OCI-LY7 (cell line): Measurements from ENCODE around the gene ANKRD9. TPM values are rescaled to one million over a fixed set of nuclear protein-coding genes. Genes with fewer than 3 reads are reported as not detected.

Experiments used
- BruUV-seq: library from RNA; stranded (reverse); fragments of 400-500 nt; replicated peaks from 2 replicates; lab custom pipeline; 2021; lab: Mats Ljungman, UMichigan
- CTCF ChIA-PET: fragments of 300-600 bp; sonication (Branson Sonifier 250); formaldehyde crosslinking; loops from one replicate; lab custom pipeline; 2022; ENCODE audit warnings: antibody characterized with exemption; ENCODE audit not compliant: unreplicated experiment; lab: Charles Lee
- POLR2A ChIA-PET: fragments of 300-600 bp; sonication (Branson Sonifier 250); formaldehyde crosslinking; loops from one replicate; lab custom pipeline; 2022; ENCODE audit warnings: antibody characterized with exemption; lab: Charles Lee
- DNase-seq: peaks from one replicate; pipeline ENCODE4 v3.0.0-alpha.2; 2015; ENCODE audit warnings: low spot score
- H2AFZ ChIP-seq: fragments of 200-600 bp; sonication (generic), shearing (Covaris generic); 2 replicates; pipeline ENCODE4 v1.6.1; 2014; ENCODE audit warnings: mild to moderate bottlenecking, antibody characterized with exemption, low read length, moderate library complexity
- H3K27ac ChIP-seq: fragments of 200-600 bp; sonication (generic); 2 replicates; pipeline ENCODE4 v1.5.1; 2014; ENCODE audit warnings: mixed run types, low read depth, mild to moderate bottlenecking, moderate library complexity, low read length, inconsistent platforms; ENCODE audit not compliant: poor library complexity, severe bottlenecking
- H3K36me3 ChIP-seq: fragments of 200-600 bp; sonication (generic); 2 replicates; pipeline ENCODE4 v1.6.1; 2014; ENCODE audit warnings: mild to moderate bottlenecking, antibody characterized with exemption, low read length, moderate library complexity, mixed read lengths; ENCODE audit not compliant: insufficient read depth
- H3K4me1 ChIP-seq: fragments of 200-600 bp; sonication (generic); 2 replicates; pipeline ENCODE4 v1.5.1; 2014; ENCODE audit warnings: mild to moderate bottlenecking, low read length; ENCODE audit not compliant: insufficient read depth, poor library complexity, severe bottlenecking
- H3K4me2 ChIP-seq: fragments of 200-600 bp; sonication (generic); 2 replicates; pipeline ENCODE4 v1.6.1; 2014; ENCODE audit warnings: mild to moderate bottlenecking, low read length
- H3K4me3 ChIP-seq: fragments of 200-600 bp; sonication (generic); 2 replicates; pipeline ENCODE4 v1.5.1; 2014; ENCODE audit warnings: mild to moderate bottlenecking, low read depth, low read length; ENCODE audit not compliant: poor library complexity, severe bottlenecking
- H3K79me2 ChIP-seq: fragments of 200-600 bp; sonication (generic); 2 replicates; pipeline ENCODE4 v1.6.1; 2016; ENCODE audit warnings: low read depth, mild to moderate bottlenecking, low read length, moderate library complexity, mixed read lengths; ENCODE audit not compliant: insufficient read depth
- H3K9me2 ChIP-seq: fragments of 200-600 bp; sonication (generic); 2 replicates; pipeline ENCODE4 v1.6.1; 2016; ENCODE audit warnings: mild to moderate bottlenecking, low read length, mixed read lengths; ENCODE audit not compliant: insufficient read depth
- H3K9me3 ChIP-seq: fragments of 200-600 bp; sonication (generic); 2 replicates; pipeline ENCODE4 v1.6.1; 2014; ENCODE audit warnings: mild to moderate bottlenecking, mixed run types, low read length, mixed read lengths
- H4K20me1 ChIP-seq: fragments of 200-600 bp; sonication (generic); 2 replicates; pipeline ENCODE4 v1.6.1; 2014; ENCODE audit warnings: mild to moderate bottlenecking, antibody characterized with exemption, low read length, moderate library complexity, mixed read lengths; ENCODE audit not compliant: insufficient read depth
- EZH2phosphoT487 ChIP-seq: fragments of 200-600 bp; sonication (generic); IDR thresholded peaks from 2 replicates; pipeline ENCODE4 v1.6.1; 2018; ENCODE audit warnings: low read depth, borderline replicate concordance, mild to moderate bottlenecking, mixed run types, antibody characterized with exemption, low read length, moderate library complexity, mixed read lengths
- intact Hi-C: fragments of 100-400 bp; cut with micrococcal nuclease; formaldehyde crosslinking; loops from one replicate; pipeline ENCODE4 v1.10.0; 2022; ENCODE audit not compliant: unreplicated experiment
- total RNA-seq, 2 experiments: library from RNA; depleted of rRNA in 1 of 2; stranded (reverse); fragments of >200 nt in 1 of 2; shearing (Covaris generic) in 1 of 2; gene quantifications; 2 replicates each; pipeline ENCODE4 v1.2.3, GENCODE V29; 2014 to 2022
- TF ChIP-seq, protein P1 (sequence below): fragments of 200-600 bp; sonication (generic); conservative IDR thresholded peaks from 2 replicates; pipeline ENCODE4 v1.5.1; 2014; ENCODE audit warnings: mild to moderate bottlenecking, antibody characterized with exemption, low read length, moderate library complexity, mixed read lengths

The ANKRD9 gene
- total RNA-seq, 2 experiments from 2014 or later: 1.2 to 1.9 TPM

DNA sequence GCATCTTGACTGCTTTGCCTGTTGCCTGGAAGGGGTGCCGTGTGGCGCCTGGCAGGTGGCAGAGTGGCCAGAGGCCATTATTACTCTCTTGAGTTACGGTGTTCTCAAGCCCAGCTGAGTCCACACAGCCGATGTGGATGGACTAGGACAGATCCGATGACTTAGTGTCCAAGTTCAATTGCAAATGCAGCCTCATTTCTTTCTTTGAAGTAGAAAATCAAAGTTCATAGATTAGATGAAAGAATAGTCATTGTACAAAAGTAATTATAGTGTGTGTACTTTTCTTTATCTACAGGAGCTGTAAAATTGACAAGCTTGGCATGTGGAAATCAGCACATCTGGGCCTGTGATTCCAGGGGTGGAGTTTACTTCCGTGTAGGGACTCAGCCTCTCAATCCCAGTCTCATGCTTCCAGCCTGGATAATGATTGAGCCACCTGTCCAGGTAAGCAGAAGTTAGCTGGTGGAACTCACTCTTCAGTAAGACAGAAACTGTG, 44.7 kb downstream of the ANKRD9 start:
- POLR2A ChIA-PET: no interaction called here
- no peak overlapping the region for H3K4me2 ChIP-seq
- CTCF ChIA-PET: no interaction called here

GRCh38 chr14:102464006-102464405, 45.6 kb downstream of the ANKRD9 start:
- CTCF ChIA-PET: no interaction called here
- no peaks in the 10 kb centered on the region for H4K20me1 ChIP-seq
- BruUV-seq: no TSS peak

More for the DNA sequence above, 44.7 kb downstream of the ANKRD9 start:
- TF ChIP-seq EZH2phosphoT487: no peak
- TF ChIP-seq, protein P1, sequence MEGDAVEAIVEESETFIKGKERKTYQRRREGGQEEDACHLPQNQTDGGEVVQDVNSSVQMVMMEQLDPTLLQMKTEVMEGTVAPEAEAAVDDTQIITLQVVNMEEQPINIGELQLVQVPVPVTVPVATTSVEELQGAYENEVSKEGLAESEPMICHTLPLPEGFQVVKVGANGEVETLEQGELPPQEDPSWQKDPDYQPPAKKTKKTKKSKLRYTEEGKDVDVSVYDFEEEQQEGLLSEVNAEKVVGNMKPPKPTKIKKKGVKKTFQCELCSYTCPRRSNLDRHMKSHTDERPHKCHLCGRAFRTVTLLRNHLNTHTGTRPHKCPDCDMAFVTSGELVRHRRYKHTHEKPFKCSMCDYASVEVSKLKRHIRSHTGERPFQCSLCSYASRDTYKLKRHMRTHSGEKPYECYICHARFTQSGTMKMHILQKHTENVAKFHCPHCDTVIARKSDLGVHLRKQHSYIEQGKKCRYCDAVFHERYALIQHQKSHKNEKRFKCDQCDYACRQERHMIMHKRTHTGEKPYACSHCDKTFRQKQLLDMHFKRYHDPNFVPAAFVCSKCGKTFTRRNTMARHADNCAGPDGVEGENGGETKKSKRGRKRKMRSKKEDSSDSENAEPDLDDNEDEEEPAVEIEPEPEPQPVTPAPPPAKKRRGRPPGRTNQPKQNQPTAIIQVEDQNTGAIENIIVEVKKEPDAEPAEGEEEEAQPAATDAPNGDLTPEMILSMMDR: no peak
- Histone ChIP-seq H3K4me1 (no peaks in the 10 kb centered on the region), H4K20me1 (no peaks in the 10 kb centered on the region), H3K9me3 (no peaks in the 10 kb centered on the region), H3K79me2 (no peaks in the 10 kb centered on the region), H3K27ac (no peak overlapping the region), H3K36me3 (no peaks in the 10 kb centered on the region), H3K9me2 (no peaks in the 10 kb centered on the region), H2AFZ (no peak overlapping the region), H3K4me3 (no peak overlapping the region)
- no peak for DNase-seq
- intact Hi-C loops: no loop called here
- no TSS peak for BruUV-seq

GRCh38 chr14:102462391-102462790, 47.2 kb downstream of the ANKRD9 start:
- H3K36me3 ChIP-seq: no peaks in the 10 kb centered on the region
- intact Hi-C loops: no loop called here
- H3K4me2 ChIP-seq: no peak overlapping the region
- H2AFZ ChIP-seq: no peak overlapping the region
- CTCF ChIA-PET: no interaction called here
- H3K79me2 ChIP-seq: no peaks in the 10 kb centered on the region
- H3K9me2 ChIP-seq: no peaks in the 10 kb centered on the region
- H3K9me3 ChIP-seq: no peaks in the 10 kb centered on the region
- no peak overlapping the region for H3K4me3 ChIP-seq
- no peaks in the 10 kb centered on the region for H4K20me1 ChIP-seq
- H3K27ac ChIP-seq: no peak overlapping the region
- BruUV-seq: no TSS peak
- DNase-seq: no peak
- H3K4me1 ChIP-seq: no peaks in the 10 kb centered on the region
- POLR2A ChIA-PET: no interaction called here
- TF ChIP-seq, protein P1: no peak
- no peak for TF ChIP-seq EZH2phosphoT487

More at GRCh38 chr14:102464006-102464405, 45.6 kb downstream of the ANKRD9 start:
- H3K4me2 ChIP-seq: no peak overlapping the region
- no peak for DNase-seq
- no peaks in the 10 kb centered on the region for H3K9me2 ChIP-seq
- TF ChIP-seq, protein P1: no peak
- TF ChIP-seq EZH2phosphoT487: no peak
- no peaks in the 10 kb centered on the region for H3K79me2 ChIP-seq
- POLR2A ChIA-PET: no interaction called here
- H3K36me3 ChIP-seq: no peaks in the 10 kb centered on the region
- H2AFZ ChIP-seq: no peak overlapping the region
- H3K9me3 ChIP-seq: no peaks in the 10 kb centered on the region
- intact Hi-C loops: no loop called here
- H3K4me3 ChIP-seq: no peak overlapping the region
- H3K4me1 ChIP-seq: no peaks in the 10 kb centered on the region
- H3K27ac ChIP-seq: no peak overlapping the region
